Muscle of leg (tissue), 11 donors: Measurements from ENCODE around the gene NEGR1. TPM values are rescaled to one million over a fixed set of nuclear protein-coding genes. Genes with fewer than 3 reads are reported as not detected.
A peak's percentile ranks its signal among the peaks of the same experiment; 100 is the strongest.

Experiments
- DNase-seq: peaks from one replicate; pipeline ENCODE4 v3.0.0; 2013
- H3K27ac ChIP-seq: one replicate; pipeline ENCODE4 v1.5.1; 2013; ENCODE audit warnings: mild to moderate bottlenecking, low read length, control low read depth
- H3K27me3 ChIP-seq: one replicate; pipeline ENCODE4 v1.6.1; 2013; ENCODE audit warnings: low read length; ENCODE audit not compliant: control insufficient read depth, insufficient read depth
- H3K36me3 ChIP-seq: one replicate; pipeline ENCODE4 v1.6.1; 2013; ENCODE audit warnings: low read length; ENCODE audit not compliant: control insufficient read depth, insufficient read depth
- H3K4me1 ChIP-seq: one replicate; pipeline ENCODE4 v1.6.1; 2013; ENCODE audit warnings: low read length; ENCODE audit not compliant: control insufficient read depth, insufficient read depth
- H3K4me3 ChIP-seq: one replicate; pipeline ENCODE4 v1.5.1; 2013; ENCODE audit warnings: low read length, control low read depth
- H3K9me3 ChIP-seq: replicated peaks from 2 replicates; pipeline ENCODE4 v1.6.1; 2013; ENCODE audit warnings: low read depth, low read length; ENCODE audit not compliant: control insufficient read depth
- WGBS: methylation state at CpG from one replicate; pipeline ENCODE4 v1.1.5; 2013; ENCODE audit warnings: missing lambda C conversion rate; ENCODE audit not compliant: insufficient coverage; 5-methylcytosine and 5-hydroxymethylcytosine counted together
- polyA plus RNA-seq, 8 donors: library from polyadenylated mRNA; unstranded; fragments of 120-200 nt; gene quantifications; one replicate each; pipeline versions ENCODE4 v1.2.1 to v1.2.3, GENCODE V29; 2013; ENCODE audit warnings: inconsistent platforms in 1 of 8, low replicate concordance in 1 of 8; ENCODE audit not compliant: insufficient read length in 8 of 8, insufficient read depth in 1 of 8
- total RNA-seq: library from RNA; stranded (reverse); fragments of 120-200 nt; gene quantifications from one replicate; pipeline ENCODE4 v1.2.4, GENCODE V29; 2013

Gene NEGR1
- total and polyA plus RNA-seq, 9 donors, result 15.5 to 24.1 (median 22.1) TPM

GRCh38 chr1:71618766-71619530 is 663.4 kb downstream of the NEGR1 start:
- no peaks in the 10 kb centered on the region for H3K9me3 ChIP-seq
- H3K4me3 ChIP-seq, result no peak overlapping the region
- no CpG with 5 or more reads among the region's 3 CpGs for WGBS
- no peaks in the 10 kb centered on the region for H3K4me1 ChIP-seq
- no peaks in the 10 kb centered on the region for H3K36me3 ChIP-seq
- H3K27ac ChIP-seq, result peak overlapping the region; percentile 76
- peak; percentile 90 for DNase-seq
- no peaks in the 10 kb centered on the region for H3K27me3 ChIP-seq

- H3K4me3 ChIP-seq, result no peak overlapping the region
- no CpG with 5 or more reads among the region's 4 CpGs for WGBS
Measured at GRCh38 chr1:71618191-71618590, 664.1 kb downstream of the NEGR1 start.

DNA sequence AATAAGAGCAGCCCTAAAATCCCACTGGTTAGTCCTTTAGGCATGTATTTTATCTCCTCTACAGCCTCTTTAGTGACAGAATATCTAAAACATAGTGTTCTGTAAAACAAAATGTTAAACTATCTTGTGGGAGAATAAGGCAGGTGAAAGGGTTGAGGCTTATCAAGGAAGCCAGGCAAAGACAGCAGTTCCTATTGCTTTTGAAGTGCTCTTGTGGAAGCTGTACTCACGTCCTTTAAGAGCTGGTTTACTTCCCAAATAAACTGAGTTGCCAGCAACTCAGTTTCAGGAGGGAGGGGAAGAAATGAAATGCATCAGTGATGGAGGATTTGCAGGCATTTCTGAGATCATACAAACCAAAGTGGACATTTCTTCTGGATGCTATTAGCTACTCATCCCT is 671.9 kb downstream of the NEGR1 start:
- H3K27me3 ChIP-seq, result no peaks in the 10 kb centered on the region
- no peaks in the 10 kb centered on the region for H3K9me3 ChIP-seq
- peak; percentile 37 for DNase-seq
- H3K4me1 ChIP-seq, result no peaks in the 10 kb centered on the region
- no CpG with 5 or more reads among the region's 1 CpG for WGBS
- H3K27ac ChIP-seq, result no peak overlapping the region
- H3K36me3 ChIP-seq, result no peaks in the 10 kb centered on the region
- no peak overlapping the region for H3K4me3 ChIP-seq

More at GRCh38 chr1:71618191-71618590, 664.1 kb downstream of the NEGR1 start:
- DNase-seq, result peak; percentile 76
- Histone ChIP-seq H3K9me3 (no peaks in the 10 kb centered on the region), H3K4me1 (no peaks in the 10 kb centered on the region), H3K27ac (peak overlapping the region; percentile 76), H3K36me3 (no peaks in the 10 kb centered on the region), H3K27me3 (no peaks in the 10 kb centered on the region)

DNA sequence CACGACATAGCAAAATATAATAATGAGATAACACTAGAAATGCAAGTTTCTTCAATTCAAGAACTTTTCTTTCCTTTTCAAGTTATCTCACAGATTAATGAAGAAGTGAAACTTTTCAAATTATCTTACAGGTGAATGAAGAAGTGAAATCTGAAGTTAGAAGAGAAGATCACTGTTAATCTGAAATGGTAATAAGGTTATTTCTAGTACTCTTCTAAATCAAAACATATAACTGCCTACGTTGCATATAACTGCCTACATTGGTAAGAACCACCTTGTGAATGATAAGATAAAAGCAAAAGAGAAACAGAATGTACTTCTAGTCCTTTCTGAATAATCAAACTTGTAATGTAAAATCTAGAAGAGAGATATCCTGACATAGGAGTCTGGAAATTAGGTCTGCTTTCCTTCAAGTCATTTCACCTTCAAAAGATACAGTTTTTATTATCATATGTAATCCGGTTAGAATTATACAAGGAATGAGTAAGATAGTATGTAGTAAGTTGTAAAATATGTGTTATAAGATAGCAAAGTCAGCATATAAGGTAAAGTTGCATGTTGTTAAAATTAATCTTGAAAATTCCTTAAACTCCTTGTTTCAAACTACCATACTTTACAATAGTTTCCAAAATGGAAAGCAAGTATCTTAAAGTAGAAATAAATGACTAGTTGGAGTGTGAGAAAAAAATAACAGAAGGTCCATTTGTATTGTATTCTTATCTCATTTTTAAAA is 679.1 kb downstream of the NEGR1 start:
- H3K27ac ChIP-seq, result no peak overlapping the region
- H3K9me3 ChIP-seq, result no peaks in the 10 kb centered on the region
- WGBS, result no CpG with 5 or more reads among the region's 3 CpGs
- H3K4me1 ChIP-seq, result no peaks in the 10 kb centered on the region
- no peaks in the 10 kb centered on the region for H3K27me3 ChIP-seq
- DNase-seq, result no peak
- H3K36me3 ChIP-seq, result no peaks in the 10 kb centered on the region
- no peak overlapping the region for H3K4me3 ChIP-seq

- Histone ChIP-seq H3K4me1 (no peaks in the 10 kb centered on the region), H3K4me3 (no peak overlapping the region), H3K27me3 (no peaks in the 10 kb centered on the region), H3K36me3 (no peaks in the 10 kb centered on the region), H3K27ac (no peak overlapping the region), H3K9me3 (no peaks in the 10 kb centered on the region)
- no CpG with 5 or more reads among the region's 2 CpGs for WGBS
- DNase-seq, result no peak
Measured at GRCh38 chr1:71600023-71600422, 682.3 kb downstream of the NEGR1 start.

GRCh38 chr1:71599306-71599705 is 683.0 kb downstream of the NEGR1 start:
- no CpG with 5 or more reads among the region's 1 CpG for WGBS
- Histone ChIP-seq H3K4me3 (no peak overlapping the region), H3K27me3 (no peaks in the 10 kb centered on the region), H3K36me3 (no peaks in the 10 kb centered on the region), H3K4me1 (no peaks in the 10 kb centered on the region), H3K9me3 (no peaks in the 10 kb centered on the region), H3K27ac (no peak overlapping the region)
- DNase-seq, result no peak

DNA sequence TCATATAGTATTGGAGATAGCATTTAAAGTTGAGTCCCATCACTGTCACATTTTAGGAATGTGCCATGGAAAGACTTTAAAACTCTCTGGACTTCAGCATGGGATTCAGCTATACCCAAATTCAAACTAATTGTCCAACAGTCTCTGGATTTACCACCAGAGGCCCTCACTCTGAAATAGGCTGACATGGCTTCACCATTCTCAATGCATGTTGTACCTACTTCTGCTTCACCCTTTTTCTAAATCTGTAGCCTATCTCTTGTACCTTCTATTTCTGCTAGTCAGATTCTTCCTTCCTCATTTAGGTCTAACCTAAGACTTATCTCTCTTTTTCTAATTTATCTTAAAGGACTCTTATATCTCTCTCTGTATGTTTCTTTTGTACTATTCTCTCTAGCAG is 688.8 kb downstream of the NEGR1 start:
- Histone ChIP-seq H3K36me3 (no peaks in the 10 kb centered on the region), H3K9me3 (no peaks in the 10 kb centered on the region), H3K4me1 (no peaks in the 10 kb centered on the region), H3K4me3 (no peak overlapping the region), H3K27ac (peak overlapping the region; percentile 17), H3K27me3 (no peaks in the 10 kb centered on the region)
- no peak for DNase-seq

- peak; percentile 47 for DNase-seq
- Histone ChIP-seq H3K36me3 (no peaks in the 10 kb centered on the region), H3K27me3 (no peaks in the 10 kb centered on the region), H3K4me3 (no peak overlapping the region), H3K9me3 (no peaks in the 10 kb centered on the region), H3K27ac (peak overlapping the region; percentile 25), H3K4me1 (no peaks in the 10 kb centered on the region)
- WGBS, result 90% methylated on average over 2 of the region's 9 CpGs
Measured at GRCh38 chr1:71592646-71593274, 689.6 kb downstream of the NEGR1 start.

DNA sequence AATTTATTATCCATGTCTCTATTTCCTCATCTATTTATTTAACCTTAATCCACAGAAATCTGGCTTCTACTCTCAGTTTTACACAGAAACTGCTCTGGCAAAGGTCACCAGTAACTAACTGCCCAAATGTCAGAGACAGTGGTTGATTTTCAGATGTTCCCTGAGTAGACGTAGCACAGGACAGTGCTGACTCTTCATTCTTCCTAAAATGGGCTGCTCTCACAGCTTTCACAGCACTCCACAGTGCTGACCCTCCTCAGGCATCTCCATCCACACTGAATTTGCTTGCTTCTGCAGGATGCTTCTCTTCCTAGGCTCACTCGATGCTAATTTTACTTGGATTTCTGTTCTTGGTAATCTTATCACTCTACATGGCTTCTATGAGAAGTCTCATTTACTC is 693.3 kb downstream of the NEGR1 start:
- DNase-seq, result no peak
- no peak overlapping the region for H3K4me3 ChIP-seq
- no peak overlapping the region for H3K27ac ChIP-seq
- H3K27me3 ChIP-seq, result no peaks in the 10 kb centered on the region
- H3K4me1 ChIP-seq, result no peaks in the 10 kb centered on the region
- H3K36me3 ChIP-seq, result no peaks in the 10 kb centered on the region
- no peaks in the 10 kb centered on the region for H3K9me3 ChIP-seq
- WGBS, result 74% methylated on average over 2 of the region's 2 CpGs

- peak; percentile 63 for DNase-seq
- no peak overlapping the region for H3K4me3 ChIP-seq
- no peaks in the 10 kb centered on the region for H3K36me3 ChIP-seq
- H3K27ac ChIP-seq, result no peak overlapping the region
- no peaks in the 10 kb centered on the region for H3K9me3 ChIP-seq
- H3K4me1 ChIP-seq, result no peaks in the 10 kb centered on the region
- no CpG with 5 or more reads among the region's 3 CpGs for WGBS
- no peaks in the 10 kb centered on the region for H3K27me3 ChIP-seq
Measured at GRCh38 chr1:71587961-71588360, 694.4 kb downstream of the NEGR1 start.
